ENCODE measurements around the gene MSH3.
"Not testable (repeated sequence)": the region's sequence is repeated elsewhere in the genome, so short reads cannot be mapped to it uniquely, and the experiment has no call there.

MSH3 gene

DNA sequence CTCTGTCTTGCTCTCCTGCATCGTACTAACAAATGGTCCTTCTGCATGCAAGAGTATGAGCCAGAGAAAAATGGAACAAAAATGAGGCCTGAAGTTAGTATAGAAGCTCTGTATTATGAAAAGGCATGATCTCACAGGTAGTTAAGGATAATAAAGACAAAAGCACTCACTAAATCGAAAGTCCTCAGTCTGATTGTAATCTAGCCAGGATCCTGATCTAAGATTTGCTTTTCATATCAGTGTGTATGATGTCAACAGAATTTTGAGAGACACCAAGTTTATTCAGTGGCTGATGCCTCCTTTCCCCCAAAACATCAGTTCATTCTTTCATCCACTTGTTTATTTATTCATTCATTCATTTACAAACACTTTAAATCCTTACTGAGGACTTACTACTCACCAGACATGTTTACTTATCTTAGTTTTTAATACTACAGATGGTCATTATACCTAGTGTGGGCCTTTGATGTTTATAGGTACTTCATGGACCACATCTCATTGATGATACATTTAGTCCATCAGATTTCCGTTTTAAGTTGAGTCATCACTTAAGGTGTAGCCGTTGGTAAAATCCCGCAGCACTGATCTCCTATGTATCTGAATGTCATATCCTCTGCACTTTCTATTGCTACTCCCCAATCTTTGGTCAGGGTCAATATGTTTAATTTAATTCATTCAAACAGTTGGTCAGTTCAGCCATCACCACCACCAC is 105.6 kb downstream of the MSH3 start:
- DNase-seq: no peak

DNA sequence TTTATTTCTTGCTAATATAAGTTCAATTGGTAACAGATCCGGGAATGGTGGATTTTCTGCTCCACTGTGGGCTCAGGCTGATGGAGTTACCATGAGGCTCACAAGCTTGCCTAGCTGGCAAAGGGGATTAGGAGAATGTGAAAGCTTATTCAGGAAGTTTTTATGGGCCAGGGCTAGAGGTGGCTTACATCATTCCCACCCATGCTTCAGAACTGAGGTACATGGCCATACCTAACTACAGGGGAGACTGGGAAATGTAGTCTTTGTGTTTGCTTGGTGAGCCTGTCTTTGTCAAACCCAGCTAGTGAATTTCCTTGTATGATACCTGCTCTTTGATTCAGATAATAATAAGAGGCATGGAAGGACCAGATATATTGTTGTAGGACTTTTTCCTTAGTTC is 106.2 kb downstream of the MSH3 start:
- DNase-seq: no peak

DNA sequence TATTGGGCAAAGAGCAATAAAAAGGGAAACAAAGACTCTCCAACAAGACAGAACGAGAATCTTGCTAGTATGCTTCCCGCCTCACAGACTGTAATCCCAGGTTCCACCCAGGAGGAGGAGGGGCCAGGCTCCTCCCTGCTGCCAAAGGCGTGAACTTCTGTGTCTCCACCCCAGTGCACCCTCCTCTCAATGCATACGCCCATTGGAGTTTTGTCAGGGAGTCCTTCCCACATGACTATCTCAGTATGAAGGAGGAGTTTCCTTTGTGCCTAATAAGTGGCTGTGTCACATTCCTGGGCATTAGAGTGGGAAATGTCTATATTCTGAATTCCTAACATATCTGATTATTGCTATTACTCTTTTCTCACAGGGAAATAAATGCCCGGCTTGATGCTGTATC is 106.7 kb downstream of the MSH3 start:
- no peak for DNase-seq

DNA sequence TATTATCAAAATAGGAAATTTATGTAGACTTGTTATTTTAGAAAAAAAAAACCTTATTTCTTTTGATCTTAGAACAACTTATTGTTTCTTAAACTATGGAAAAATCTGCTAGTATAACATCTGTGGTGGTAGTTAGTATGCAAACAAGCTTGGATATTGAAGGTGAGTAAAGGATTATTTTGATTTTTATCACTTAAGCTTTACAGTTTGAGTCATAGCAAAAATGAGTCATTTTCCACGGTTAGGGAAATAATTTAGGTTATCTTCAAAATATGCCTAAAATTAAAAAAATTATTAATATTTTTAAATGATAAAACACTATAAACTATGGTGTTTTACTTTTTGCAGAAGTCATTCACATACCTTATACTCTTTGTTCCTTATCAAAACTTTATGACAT is 107.5 kb downstream of the MSH3 start:
- no peak for DNase-seq

DNA sequence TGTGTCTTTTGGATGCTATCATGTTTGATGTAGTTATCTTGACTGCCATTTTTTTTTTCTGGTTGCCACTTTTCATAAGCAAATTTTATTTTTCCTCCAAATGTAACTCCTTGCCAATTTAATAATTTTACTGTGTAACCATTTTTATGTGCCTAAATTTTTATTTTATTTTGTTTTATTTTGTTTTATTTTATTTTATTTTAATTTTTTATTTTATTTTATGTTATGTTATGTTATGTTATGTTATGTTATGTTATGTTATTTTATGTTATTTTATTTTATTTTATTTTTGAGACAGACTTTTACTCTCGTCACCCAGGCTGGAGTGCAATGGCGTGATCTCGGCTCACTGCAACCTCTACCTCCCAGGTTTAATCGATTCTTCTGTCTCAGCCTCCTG is 108.1 kb downstream of the MSH3 start:
- no peak for DNase-seq

DNA sequence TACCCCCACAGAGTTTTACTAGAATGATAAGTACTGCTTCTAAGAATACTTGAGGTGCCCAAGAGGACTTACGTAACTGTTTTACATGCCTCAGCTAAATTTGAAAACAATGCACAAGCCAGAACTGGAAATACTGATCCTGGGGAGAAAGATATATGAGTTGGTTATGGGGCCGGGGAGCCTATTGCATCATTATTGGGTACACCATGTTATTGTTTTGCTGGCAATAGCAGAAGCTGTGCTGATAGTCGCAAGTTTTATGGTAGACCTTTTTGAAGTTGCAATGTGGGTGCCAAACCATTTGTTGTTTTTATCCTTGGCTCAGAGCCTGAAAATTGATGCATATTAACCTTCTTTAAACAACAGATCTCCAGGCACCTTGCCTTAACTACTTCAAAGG is 108.8 kb downstream of the MSH3 start:
- DNase-seq: no peak

DNA sequence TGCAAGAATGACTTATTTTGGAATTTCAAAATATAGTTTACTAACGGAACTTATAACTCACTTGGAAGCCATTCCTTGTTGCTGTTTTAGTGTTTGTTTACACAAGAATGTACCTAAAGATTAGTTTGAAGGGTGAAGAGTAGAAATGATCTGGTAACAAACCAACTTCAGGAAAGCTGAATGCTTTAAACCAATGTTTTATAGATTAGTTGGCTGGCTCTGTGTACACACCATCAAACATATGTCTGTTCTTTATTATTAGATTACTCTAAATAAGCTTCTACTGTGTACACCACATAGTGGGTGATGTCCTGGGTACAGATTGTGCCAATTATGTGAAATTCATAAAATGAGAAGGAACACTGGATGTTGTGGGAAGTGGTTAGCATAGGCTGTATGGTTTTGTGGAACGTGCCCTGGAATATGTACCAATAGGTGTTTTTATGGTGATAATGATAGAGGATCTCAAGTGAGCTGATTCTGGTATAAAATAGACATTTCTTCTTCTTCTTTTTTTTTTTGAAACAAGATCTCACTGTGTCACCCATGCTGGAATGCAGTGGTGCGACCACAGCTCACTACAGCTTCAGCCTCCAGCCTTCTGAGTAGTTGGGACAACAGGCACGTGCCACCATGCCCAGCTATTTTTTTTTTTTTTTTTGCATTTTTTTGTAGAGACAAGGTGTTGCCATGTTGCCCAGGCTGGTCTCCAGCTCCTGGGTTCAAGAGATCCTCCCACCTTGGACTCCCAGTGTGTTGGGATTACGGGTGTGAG is 109.6 kb downstream of the MSH3 start:
- no peak for DNase-seq

DNA sequence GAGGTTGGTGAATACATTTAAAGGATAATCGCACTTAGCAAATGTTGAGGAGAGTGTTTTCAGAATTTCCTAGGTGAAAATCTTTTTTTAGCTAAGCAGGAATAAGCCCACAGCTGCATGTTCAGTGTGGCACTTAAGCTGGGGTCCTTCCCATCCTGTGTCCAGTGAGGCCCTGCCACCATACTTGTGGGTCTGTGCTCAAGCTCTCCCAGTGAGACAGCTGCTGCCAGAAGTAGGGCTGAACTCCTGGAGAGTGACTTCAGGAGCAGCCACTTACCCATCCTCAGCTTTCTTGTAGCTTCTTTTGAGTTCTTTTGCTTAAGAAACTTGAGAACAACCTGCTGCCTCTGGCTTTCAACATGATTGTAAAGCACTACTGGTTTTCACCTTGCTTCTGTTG is 110.3 kb downstream of the MSH3 start:
- DNase-seq: no peak

DNA sequence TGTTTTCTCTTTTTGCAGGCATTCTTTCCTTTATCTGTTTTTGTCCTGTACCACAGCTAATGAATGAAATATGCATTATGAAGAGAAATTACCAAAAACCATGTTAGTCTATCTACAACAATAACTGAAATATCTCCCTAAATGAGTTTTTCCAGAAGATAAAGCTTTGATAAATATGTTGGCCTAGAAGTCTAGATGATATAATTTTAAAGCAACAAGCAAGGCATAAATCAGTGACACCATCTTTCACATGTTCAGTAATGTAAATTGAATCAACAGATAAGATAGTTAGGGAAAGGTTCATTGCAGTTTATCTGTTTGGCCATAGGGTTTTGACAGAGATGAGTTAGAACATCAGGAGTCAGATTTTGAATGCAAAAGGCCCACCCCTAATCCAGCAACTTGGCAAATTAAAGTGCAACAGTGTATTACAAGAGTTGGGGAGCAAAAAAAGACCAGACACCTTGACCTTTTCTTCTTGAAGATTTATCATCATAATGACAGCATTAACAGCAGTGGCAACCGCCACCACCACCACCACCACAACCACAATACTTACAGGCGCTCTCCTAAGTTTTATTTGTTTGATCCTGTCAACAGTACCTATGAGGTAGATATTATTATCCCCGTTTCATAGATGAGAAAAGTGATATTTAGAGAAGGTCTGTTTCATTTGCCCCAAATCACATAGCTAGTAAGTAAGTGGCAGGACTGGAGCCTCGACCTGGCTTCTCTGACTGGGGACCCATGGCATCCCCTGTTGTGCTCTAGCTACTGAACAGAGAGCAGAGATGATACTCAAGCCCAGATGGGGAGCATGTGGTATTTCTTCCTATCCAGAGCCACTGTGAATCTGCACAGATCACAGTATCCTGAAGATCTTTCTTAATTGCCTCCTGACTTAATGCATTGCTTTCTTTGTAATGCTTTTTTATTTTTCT is 123.2 kb downstream of the MSH3 start:
- DNase-seq: no peak

DNA sequence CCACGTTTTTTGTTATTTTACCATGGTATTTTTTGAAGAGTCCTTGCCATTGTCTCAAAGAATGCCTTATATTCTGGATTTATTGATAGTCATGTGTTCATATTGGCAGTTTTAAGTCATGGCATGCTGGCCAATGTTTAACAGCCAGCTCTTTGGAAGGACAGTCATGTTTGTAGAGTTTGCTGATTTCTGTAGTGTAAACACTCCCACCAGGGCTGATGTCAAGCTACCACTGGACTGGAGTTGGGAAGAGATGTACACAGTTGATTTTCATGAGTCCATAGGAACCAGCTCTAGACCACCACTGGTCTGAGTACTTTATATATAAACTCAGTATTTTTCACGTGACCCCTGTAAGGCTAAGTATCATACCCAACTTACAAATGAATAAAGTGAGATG is 125.6 kb downstream of the MSH3 start:
- no peak for DNase-seq

DNA sequence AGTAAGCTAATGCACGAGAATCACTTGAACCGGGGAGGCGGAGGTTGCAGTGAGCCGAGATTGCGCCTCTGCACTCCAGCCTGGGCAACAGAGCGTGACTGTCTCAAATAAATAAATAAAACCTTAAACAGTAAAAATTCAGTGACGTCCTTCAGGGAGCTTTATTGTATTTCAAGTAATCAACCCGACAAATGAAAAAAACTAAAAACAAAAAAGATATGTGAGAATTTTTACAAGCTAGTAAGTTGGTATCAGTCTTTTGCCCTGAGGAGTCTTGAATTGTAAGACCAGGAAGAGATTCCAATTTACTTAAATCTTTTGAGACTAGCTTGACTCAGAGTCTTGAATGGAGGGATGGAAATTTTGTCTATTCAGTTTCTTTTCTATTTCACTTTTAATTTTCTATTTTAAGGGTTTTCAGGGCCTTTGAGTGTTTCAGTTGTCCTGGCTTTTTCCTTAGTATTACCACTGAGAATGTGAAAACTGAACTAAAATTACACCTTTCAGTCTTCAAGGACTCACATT is 126.4 kb downstream of the MSH3 start:
- no peak for DNase-seq

DNA sequence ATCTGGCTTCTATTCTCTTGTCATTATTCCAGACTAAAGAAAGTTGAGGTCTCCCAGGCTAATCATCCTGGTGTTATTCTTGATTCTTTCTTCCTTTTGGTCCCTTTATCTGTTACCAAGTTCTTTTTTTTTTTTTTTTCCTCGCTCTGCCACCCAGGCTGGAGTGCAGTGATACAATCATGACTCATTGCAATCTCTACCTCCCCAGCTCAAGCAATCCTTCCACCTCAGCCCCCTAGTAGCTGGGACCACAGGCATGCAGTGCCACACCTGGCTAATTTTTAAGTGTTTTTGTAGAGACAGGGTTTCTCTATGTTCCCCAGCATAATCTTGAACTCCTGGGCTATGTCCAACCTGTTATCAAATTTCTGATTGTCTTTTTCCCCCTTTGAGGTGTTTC is 126.9 kb downstream of the MSH3 start:
- DNase-seq: no peak

DNA sequence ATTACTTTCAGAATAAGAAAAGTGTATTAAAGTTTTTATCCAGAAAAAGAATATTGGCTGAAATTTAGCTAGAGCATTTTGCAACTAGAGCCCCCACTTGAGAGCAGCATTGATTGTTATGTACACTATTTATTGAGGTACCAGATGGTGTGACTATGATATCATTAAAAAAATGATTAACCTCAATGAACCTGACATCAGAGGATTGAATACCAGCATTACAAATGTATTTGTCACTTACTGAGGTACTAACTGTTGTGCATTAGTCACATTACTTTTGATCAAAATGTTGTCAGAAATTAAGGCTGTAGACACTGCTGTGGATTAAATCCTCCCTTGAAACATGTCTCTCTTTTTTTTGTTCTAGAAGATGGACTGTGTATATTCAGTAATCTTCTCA is 128.2 kb downstream of the MSH3 start:
- DNase-seq: no peak

DNA sequence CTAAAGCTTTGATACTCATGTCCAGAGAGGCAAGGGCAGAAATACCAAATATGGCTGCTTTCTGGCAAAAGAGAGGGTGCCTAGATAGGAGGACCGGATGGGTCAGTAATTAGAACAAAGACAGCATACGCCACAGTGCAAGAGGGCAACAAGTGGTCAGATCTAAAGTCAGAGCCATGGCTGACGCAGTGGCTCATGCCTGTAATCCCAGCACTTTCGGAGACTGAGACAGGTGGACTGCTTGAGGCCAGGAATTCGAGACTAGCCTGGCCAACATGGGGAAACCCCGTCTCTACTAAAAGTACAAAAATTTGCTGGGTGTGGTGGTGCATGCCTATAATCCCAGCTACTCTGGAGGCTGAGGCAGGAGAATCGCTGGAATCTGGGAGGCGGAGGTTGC is 129.3 kb downstream of the MSH3 start:
- not testable (repeated sequence) for DNase-seq

DNA sequence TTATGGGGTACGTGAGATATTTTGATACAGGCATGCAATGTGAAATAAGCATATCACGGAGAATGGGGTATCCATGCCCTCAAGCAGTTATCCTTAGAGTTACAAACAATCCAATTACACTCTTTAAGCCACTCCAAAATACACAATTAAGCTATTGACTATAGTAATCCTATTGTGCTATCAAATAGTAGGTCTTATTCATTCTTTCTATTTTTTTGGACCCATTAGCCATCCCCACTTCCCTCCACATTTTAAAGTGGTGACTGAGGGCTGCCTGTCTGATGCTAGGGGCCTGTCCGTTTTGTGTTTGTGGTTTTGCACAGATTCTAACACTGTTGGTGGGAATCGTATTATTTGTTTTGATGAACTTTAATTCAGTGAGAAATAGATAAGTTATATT is 130.0 kb downstream of the MSH3 start:
- DNase-seq: no peak

DNA sequence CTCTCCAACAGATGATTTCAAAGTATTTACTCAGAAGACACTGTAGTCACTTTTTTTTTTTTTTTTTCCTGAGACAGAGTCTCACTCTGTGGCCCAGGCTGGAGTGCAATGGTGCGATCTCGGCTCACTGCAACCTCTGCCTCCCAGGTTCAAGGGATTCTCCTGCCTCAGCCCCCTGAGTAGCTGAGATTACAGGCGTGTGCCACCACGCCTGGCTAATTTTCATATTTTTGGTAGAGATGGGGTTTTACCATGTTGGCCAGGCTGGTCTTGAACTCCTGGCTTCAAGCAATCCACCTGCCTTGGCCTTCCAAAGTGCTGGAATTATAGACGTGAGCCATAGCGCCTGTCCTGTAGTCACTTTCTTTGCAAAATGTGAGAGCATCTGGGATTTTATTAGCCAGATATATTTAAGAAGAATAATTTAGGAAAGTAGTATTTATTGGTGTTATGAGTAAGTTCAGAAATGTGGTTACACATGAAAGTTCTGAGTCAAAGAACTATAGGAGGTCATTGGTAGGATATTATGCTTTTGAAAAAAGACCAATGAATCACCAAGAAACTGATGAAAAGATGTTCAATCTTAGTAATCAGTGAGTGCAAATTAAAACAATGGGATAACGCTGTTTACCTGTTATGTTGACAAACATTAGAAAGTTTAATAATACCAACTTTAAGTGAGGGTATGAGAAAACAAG is 135.0 kb downstream of the MSH3 start:
- not testable (repeated sequence) for DNase-seq

DNA sequence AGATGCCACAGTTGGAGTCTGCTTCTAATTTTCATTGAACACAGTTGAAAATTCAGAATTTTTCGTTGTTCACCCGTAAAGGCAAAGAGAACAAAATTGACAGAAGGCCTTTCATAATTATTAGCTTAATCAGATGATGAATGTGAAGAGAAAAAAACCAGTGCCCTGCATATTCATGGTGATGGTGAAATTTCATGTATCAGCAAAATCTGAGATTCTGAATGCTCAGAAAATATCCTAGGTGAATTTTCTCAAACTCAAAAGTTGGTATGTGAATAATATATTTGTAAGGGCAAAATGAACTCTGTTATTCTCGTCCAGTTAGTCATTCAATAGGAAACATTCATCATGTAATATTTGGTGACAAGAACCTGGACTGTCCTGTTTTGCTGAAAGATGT is 136.2 kb downstream of the MSH3 start:
- no peak for DNase-seq

DNA sequence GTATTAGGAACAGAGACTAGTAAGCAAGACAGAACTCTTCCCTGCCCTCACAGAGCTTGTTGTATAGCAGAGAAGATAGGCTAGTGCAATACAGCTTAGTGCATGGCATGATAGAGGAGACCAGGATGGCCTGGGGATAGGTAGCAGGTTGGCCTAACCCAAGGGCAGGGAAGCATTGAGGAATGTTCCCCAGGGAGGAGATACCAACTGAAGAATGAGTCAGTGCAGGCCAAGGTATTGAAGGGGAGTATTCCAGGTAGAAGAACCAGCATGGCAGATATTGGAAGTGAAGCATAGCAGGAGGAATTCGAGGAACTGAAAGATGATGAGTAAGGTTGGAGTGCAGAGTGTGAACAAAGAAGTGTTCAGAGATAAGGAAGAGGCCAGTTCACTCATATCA is 138.9 kb downstream of the MSH3 start:
- DNase-seq: no peak

DNA sequence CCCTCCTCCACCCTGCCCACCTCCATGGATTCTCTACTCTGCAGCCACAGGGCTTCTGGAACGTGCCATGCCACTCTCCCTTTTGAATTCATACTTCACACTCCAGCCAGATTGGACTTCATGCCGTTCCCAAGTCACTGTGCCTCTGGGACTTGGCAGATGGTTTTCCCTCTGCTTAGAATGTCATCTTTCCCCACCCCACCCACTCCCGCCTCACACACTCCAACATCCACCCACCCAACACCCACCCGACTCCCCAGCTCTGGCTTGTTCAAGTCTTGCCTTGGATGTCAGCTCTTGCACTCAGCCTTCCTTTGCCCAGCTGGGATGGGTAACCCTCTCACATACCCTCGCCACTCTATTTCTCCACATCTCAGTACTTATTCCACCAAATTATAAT is 142.4 kb downstream of the MSH3 start:
- no peak for DNase-seq

DNA sequence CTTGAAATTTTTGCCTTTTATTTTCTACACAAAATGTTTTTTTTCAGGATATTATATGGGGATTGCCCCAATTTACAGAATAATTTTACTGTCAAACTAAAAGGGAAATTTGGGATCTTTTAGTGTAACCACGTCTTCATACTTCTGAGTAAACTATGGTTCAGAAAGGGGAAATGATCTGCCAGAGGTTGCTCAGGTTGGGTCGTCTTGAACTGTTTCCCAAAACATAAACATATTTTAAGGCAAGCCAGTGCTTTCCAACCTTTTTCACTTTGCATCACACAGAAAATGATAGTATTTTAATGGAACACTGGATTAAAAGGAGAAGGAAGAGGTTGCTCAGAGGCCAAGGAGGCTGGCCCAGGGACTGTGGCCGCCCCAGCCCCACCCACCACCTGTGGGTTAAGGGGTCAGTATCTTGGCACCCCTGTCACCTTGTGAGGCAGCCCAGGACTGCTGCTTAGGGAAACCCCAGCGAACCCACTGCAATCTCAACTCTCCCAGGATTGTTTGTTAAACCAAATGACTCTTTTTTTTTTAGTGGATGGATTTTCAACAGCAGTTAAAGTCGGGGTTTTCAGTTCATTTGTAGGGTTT is 143.1 kb downstream of the MSH3 start:
- DNase-seq: no peak

DNA sequence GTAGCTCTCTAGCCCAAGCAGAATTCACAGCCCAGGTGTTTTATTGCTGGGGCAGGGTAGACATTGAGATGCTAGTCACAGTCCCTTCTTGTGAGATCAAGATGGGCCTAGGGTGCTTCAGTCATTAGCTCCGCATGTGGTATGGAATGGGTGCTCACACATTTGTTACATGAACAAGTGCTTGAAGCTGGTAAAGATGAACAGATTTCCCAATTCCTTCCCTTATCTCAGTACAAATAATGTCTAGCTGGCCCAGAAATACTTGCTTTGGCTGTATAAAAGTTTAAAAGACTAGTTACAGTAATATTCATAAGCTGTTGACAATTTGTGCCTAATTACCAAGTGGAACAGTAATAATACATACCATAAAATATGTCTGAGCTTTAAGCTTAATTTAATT is 143.7 kb downstream of the MSH3 start:
- no peak for DNase-seq

DNA sequence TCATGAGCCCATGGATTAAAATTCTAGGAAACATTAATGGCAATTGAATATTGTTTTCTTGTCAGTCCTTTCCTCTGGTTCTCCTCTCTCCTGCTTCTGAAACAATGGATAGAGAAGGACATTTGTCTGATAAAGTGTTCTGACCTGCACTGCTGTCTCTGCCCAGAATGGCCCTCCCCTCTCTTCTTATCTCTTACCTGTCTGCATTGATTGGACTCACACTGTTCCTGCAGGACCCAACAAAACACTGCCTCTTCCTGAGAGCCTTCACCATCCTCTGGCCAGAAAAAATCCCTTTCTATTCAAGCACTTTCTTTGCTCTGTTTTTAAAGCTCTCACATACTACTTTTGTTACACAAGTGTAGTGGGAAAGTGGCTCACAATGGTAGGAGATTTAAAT is 144.2 kb downstream of the MSH3 start:
- DNase-seq: no peak

Measured in GF-D8 (cell line).